Gastrocnemius medialis (tissue), 4 donors: ENCODE data around the gene HSPA1L. TPM values are rescaled to one million over a fixed set of nuclear protein-coding genes. Genes with fewer than 3 reads are reported as not detected.
A peak's percentile ranks its signal among the peaks of the same experiment; 100 is the strongest.
"Not testable (repeated sequence)": the region's sequence is repeated elsewhere in the genome, so short reads cannot be mapped to it uniquely, and the experiment has no call there.

Experiments
- ATAC-seq, 2 donors: fragments of 150-250 bp; one replicate each; pipeline ENCODE4 v1.9.1; 2016
- DNase-seq, 2 donors: peaks; one replicate each; pipeline ENCODE4 v3.0.0-alpha.2; 2019
- H3K27ac ChIP-seq, 4 donors: fragments of 200-600 bp; sonication (generic); 1 replicate in 1 of 4; 2 replicates in 3 of 4; pipeline ENCODE4 v1.5.1; 2016 to 2018; ENCODE audit warnings: mild to moderate bottlenecking in 2 of 4, moderate library complexity in 1 of 4
- H3K27me3 ChIP-seq, 3 donors: fragments of 200-600 bp; sonication (generic) in 2 of 3; 1 replicate in 1 of 3; 2 replicates in 2 of 3; pipeline versions ENCODE4 v1.5.1 to v1.6.0; 2016 to 2019; ENCODE audit warnings: mild to moderate bottlenecking in 1 of 3, moderate library complexity in 1 of 3
- H3K36me3 ChIP-seq, 2 donors: fragments of 200-600 bp; sonication (generic) in 1 of 2; one replicate each; pipeline ENCODE4 v1.5.1; 2017 to 2018
- H3K4me1 ChIP-seq, 2 donors: fragments of 200-600 bp; sonication (generic) in 1 of 2; one replicate each; pipeline ENCODE4 v1.5.1; 2016 to 2017; ENCODE audit warnings: mild to moderate bottlenecking in 2 of 2
- H3K4me3 ChIP-seq, 4 donors: fragments of 200-600 bp; sonication (generic) in 3 of 4; 1 replicate in 1 of 4; 2 replicates in 3 of 4; pipeline ENCODE4 v1.5.1; 2016 to 2019; ENCODE audit warnings: mild to moderate bottlenecking in 2 of 4
- H3K9me3 ChIP-seq, 3 donors: fragments of 200-600 bp; sonication (generic) in 2 of 3; 1 replicate in 1 of 3; 2 replicates in 2 of 3; pipeline ENCODE4 v1.5.1; 2016 to 2019
- POLR2A ChIP-seq, 2 donors: fragments of 450-650 bp; IDR thresholded peaks; one replicate each; pipeline ENCODE4 v1.6.1; 2017; ENCODE audit warnings: antibody characterized with exemption in 2 of 2, mild to moderate bottlenecking in 2 of 2, moderate library complexity in 2 of 2
- in situ Hi-C, 4 donors: fragments of 200-750 bp; cut with MboI; loops; one replicate each; pipeline versions ENCODE4 v1.15.0 to v1.8.0; 2017; ENCODE audit warnings: low sequenced_read_pairs in 4 of 4
- intact Hi-C: fragments of 100-400 bp; cut with DNase I; formaldehyde crosslinking; loops from one replicate; pipeline ENCODE4 v1.15.1; 2023; ENCODE audit warnings: low total_unique reads
- total RNA-seq, 4 donors: library from RNA; depleted of rRNA; stranded (reverse); fragments of >200 nt; gene quantifications; one replicate each; pipeline versions ENCODE4 v1.1.0 to v1.2.3, GENCODE V29; 2016
- TF ChIP-seq, protein P1 (sequence below), 5 experiments: fragments of 450-650 bp in 3 of 5; fragments of 200-600 bp in 2 of 5; sonication (generic) in 2 of 5; IDR thresholded peaks in 4 of 5; conservative IDR thresholded peaks in 1 of 5; 1 replicate in 4 of 5; 2 replicates in 1 of 5; pipeline ENCODE4 v1.5.1; 2016 to 2019; ENCODE audit warnings: antibody characterized with exemption in 5 of 5, mild to moderate bottlenecking in 3 of 5, moderate library complexity in 3 of 5

Gene HSPA1L
- total RNA-seq, 4 donors from 2014 or later: 1.1 to 7.1 (median 3.5) TPM

GRCh38 chr6:31806470-31807272, 8.4 kb downstream of the HSPA1L start, which contains the start of gene LSM2:
Gene LSM2, minus strand, starts transcription at chr6:31806966. Its CDS starts 209 bp downstream, at chr6:31806757.
- peak; percentile 97 to 99 for ATAC-seq
- DNase-seq: peak; percentile 98
- Histone ChIP-seq H3K36me3 (peaks cover 0 to 10% of the 10 kb centered on the region in 2 donors), H3K4me3 (peak within 1 kb of the TSS; percentile 61 to 87 (median 78)), H3K4me1 (peaks cover 9 to 12% of the 10 kb centered on the region in 2 donors), H3K27ac (peak within 1 kb of the TSS; percentile 90 to 99 (median 95)), H3K27me3 (no peaks in the 10 kb centered on the region), H3K9me3 (no peaks in the 10 kb centered on the region)
- TF ChIP-seq, protein P1, sequence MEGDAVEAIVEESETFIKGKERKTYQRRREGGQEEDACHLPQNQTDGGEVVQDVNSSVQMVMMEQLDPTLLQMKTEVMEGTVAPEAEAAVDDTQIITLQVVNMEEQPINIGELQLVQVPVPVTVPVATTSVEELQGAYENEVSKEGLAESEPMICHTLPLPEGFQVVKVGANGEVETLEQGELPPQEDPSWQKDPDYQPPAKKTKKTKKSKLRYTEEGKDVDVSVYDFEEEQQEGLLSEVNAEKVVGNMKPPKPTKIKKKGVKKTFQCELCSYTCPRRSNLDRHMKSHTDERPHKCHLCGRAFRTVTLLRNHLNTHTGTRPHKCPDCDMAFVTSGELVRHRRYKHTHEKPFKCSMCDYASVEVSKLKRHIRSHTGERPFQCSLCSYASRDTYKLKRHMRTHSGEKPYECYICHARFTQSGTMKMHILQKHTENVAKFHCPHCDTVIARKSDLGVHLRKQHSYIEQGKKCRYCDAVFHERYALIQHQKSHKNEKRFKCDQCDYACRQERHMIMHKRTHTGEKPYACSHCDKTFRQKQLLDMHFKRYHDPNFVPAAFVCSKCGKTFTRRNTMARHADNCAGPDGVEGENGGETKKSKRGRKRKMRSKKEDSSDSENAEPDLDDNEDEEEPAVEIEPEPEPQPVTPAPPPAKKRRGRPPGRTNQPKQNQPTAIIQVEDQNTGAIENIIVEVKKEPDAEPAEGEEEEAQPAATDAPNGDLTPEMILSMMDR (IDR thresholded peaks at IDR 0.05 in 4 of 5, conservative IDR thresholded peaks at IDR 0.05 in 1 of 5): peak in 3 of 5 experiments; percentile 11 to 30 (median 20)
- peak; percentile 90 to 93 for TF ChIP-seq POLR2A (IDR thresholded peaks at IDR 0.05)
- intact Hi-C loops: loop anchor here (1.0 kb wide), 1 partner anchor 10 kb away; no protein-coding TSS in a partner anchor
- in situ Hi-C loops: loop anchor here in 1 of 4 donors (25.0 kb wide), 1 partner anchor 381 kb away; the partner anchor contains the start of genes AGER, AGPAT1, GPSM3 and PBX2

GRCh38 chr6:31805939-31806469, 9.1 kb downstream of the HSPA1L start:
- in situ Hi-C loops: loop anchor here in 1 of 4 donors (25.0 kb wide), 1 partner anchor 381 kb away; the partner anchor contains the start of genes AGER, AGPAT1, GPSM3 and PBX2
- Histone ChIP-seq H3K36me3 (peaks cover 0 to 14% of the 10 kb centered on the region in 2 donors), H3K4me1 (peaks cover 9 to 12% of the 10 kb centered on the region in 2 donors), H3K9me3 (no peaks in the 10 kb centered on the region), H3K27me3 (no peaks in the 10 kb centered on the region), H3K27ac (peak overlapping the region; percentile 90 to 99 (median 95)), H3K4me3 (peak overlapping the region; percentile 61 to 87 (median 78))
- DNase-seq (no peak), ATAC-seq (peak in 1 of 2 donors; percentile 16)
- intact Hi-C loops: loop anchor here (1.0 kb wide), 1 partner anchor 10 kb away; no protein-coding TSS in a partner anchor
- TF ChIP-seq, protein P1 (IDR thresholded peaks at IDR 0.05 in 4 of 5, conservative IDR thresholded peaks at IDR 0.05 in 1 of 5): no peak
- TF ChIP-seq POLR2A (IDR thresholded peaks at IDR 0.05): no peak

GRCh38 chr6:31801031-31801927, 13.8 kb downstream of the HSPA1L start:
- H3K4me3 ChIP-seq, DNase-seq, H3K9me3 ChIP-seq, intact Hi-C loops, H3K27ac ChIP-seq, ATAC-seq, H3K27me3 ChIP-seq: not testable (repeated sequence)
- in situ Hi-C loops: loop anchor here in 1 of 4 donors (25.0 kb wide), 1 partner anchor 386 kb away; the partner anchor contains the start of genes AGER, AGPAT1, GPSM3 and PBX2
- Histone ChIP-seq H3K36me3 (peaks cover 0 to 14% of the 10 kb centered on the region in 2 donors), H3K4me1 (peaks cover 16% of the 10 kb centered on the region in 2 donors)

DNA sequence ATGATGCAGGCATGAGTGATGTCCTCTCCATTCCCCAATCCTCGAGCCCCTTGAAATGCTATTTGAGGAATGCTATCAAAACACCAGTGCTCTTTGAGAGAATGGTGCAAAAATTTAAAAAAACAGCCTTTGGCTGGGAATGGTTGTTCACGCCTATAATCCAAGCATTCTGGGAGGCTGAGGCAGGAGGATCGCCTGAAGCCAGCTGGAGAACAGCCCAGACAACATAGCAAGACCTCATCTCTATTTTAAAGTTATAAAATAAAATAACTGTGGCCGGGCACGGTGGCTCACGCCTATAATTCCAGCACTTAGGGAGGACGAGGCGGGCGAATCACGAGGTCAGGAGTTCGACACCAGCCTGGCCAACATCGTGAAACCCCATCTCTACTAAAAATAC, 15.3 kb downstream of the HSPA1L start:
- intact Hi-C loops (no loop called here), in situ Hi-C loops (loop anchor here in 1 of 4 donors (25.0 kb wide), 1 partner anchor 388 kb away; the partner anchor contains the start of genes AGER, AGPAT1, GPSM3 and PBX2)
- H3K4me3 ChIP-seq: no peak overlapping the region
- no peaks in the 10 kb centered on the region for H3K9me3 ChIP-seq
- H3K4me1 ChIP-seq: peaks cover 14 to 15% of the 10 kb centered on the region in 2 donors
- H3K27ac ChIP-seq: no peak overlapping the region
- TF ChIP-seq, protein P1 (IDR thresholded peaks at IDR 0.05 in 4 of 5, conservative IDR thresholded peaks at IDR 0.05 in 1 of 5): no peak
- no peak for TF ChIP-seq POLR2A (IDR thresholded peaks at IDR 0.05)
- peaks cover 0 to 14% of the 10 kb centered on the region in 2 donors for H3K36me3 ChIP-seq
- DNase-seq (no peak), ATAC-seq (no peak)
- H3K27me3 ChIP-seq: no peaks in the 10 kb centered on the region
